AG09309 (cell line): ENCODE results near the gene MED22.

Experiments
- DNase-seq: peaks from one replicate; pipeline ENCODE4 v3.0.0-alpha.2; 2010; ENCODE audit warnings: low read depth
- H3K4me3 ChIP-seq: 2 replicates; pipeline ENCODE4 v1.5.1; 2011; ENCODE audit warnings: mild to moderate bottlenecking, low read depth, low read length, moderate library complexity; ENCODE audit not compliant: control insufficient read depth
- CTCF ChIP-seq: IDR thresholded peaks from 2 replicates; pipeline ENCODE4 v1.5.1; 2011; ENCODE audit warnings: mild to moderate bottlenecking, low read depth, low read length, inconsistent platforms; ENCODE audit not compliant: insufficient read depth, control insufficient read depth; ENCODE audit errors: missing control alignments

MED22 gene

GRCh38 chr9:133389562-133389961 is 41.6 kb upstream of the MED22 start:
- DNase-seq = no peak
- TF ChIP-seq CTCF = no peak

GRCh38 chr9:133389025-133389557 is 41.2 kb upstream of the MED22 start:
- TF ChIP-seq CTCF = no peak
- no peak for DNase-seq
- no peak overlapping the region for H3K4me3 ChIP-seq

More at GRCh38 chr9:133389562-133389961, 41.6 kb upstream of the MED22 start:
- H3K4me3 ChIP-seq = no peak overlapping the region

GRCh38 chr9:133387680-133388079 is 39.7 kb upstream of the MED22 start:
- no peak for TF ChIP-seq CTCF
- no peak for DNase-seq
- no peak overlapping the region for H3K4me3 ChIP-seq

- TF ChIP-seq CTCF = no peak
- no peak for DNase-seq
- H3K4me3 ChIP-seq = no peak overlapping the region
These were observed 38.4 kb upstream of the MED22 start for GRCh38 chr9:133386338-133386737.

GRCh38 chr9:133385452-133385851 is 37.5 kb upstream of the MED22 start:
- no peak overlapping the region for H3K4me3 ChIP-seq
- TF ChIP-seq CTCF = no peak
- no peak for DNase-seq

- TF ChIP-seq CTCF = no peak
- no peak overlapping the region for H3K4me3 ChIP-seq
These were observed 36.9 kb upstream of the MED22 start for GRCh38 chr9:133384736-133385321.

More at GRCh38 chr9:133384736-133385321, 36.9 kb upstream of the MED22 start:
- no peak for DNase-seq
